ENCODE measurements around the gene PTPRK.

GRCh38 chr6:128024969-128025368 lies 495.4 kb downstream of the PTPRK start:
- TF ChIP-seq CTCF (conservative IDR thresholded peaks at IDR 0.05; ENCODE audit: low read length) = no peak
- TF ChIP-seq EZH2phosphoT487 (IDR thresholded peaks at IDR 0.05; ENCODE audit: borderline replicate concordance, low read depth, low read length) = no peak
